H54 (cell line): ENCODE results near the gene AVP.
"Not testable (repeated sequence)": the region's sequence is repeated elsewhere in the genome, so short reads cannot be mapped to it uniquely, and the experiment has no call there.

Source experiments
- DNase-seq: peaks from one replicate; pipeline ENCODE4 v3.0.0; 2011; ENCODE audit warnings: low spot score, mixed read lengths; ENCODE audit not compliant: insufficient read length
- FAIRE-seq: peaks from 3 replicates; lab custom pipeline; 2011; peaks lifted over from hg19 to GRCh38; lab: Jason Lieb, UNC
- POLR2A ChIP-seq: IDR thresholded peaks from 2 replicates; pipeline ENCODE4 v1.6.1; 2011; ENCODE audit warnings: low read depth, mild to moderate bottlenecking, low read length

The AVP gene

GRCh38 chr20:3084283-3084985, at the start of gene AVP:
Gene AVP, minus strand, starts transcription at chr20:3084724. Its CDS starts 50 bp downstream, at chr20:3084674.
- no peak for FAIRE-seq
- TF ChIP-seq POLR2A: no peak

GRCh38 chr20:3134151-3134550, 49.6 kb upstream of the AVP start:
- no peak for TF ChIP-seq POLR2A
- DNase-seq (no peak), FAIRE-seq (no peak)

More at GRCh38 chr20:3084283-3084985, at the start of gene AVP:
- DNase-seq: no peak

GRCh38 chr20:3133155-3133554, 48.6 kb upstream of the AVP start:
- no peak for TF ChIP-seq POLR2A
- FAIRE-seq: no peak
- no peak for DNase-seq

- no peak for TF ChIP-seq POLR2A
- DNase-seq (no peak), FAIRE-seq (no peak)
Measured at GRCh38 chr20:3130051-3130600, 45.6 kb upstream of the AVP start.

GRCh38 chr20:3129094-3129493, 44.6 kb upstream of the AVP start:
- FAIRE-seq (no peak), DNase-seq (no peak)
- no peak for TF ChIP-seq POLR2A

GRCh38 chr20:3128275-3128984, 43.9 kb upstream of the AVP start:
- DNase-seq (no peak), FAIRE-seq (no peak)
- TF ChIP-seq POLR2A: no peak

GRCh38 chr20:3126527-3126859, 42.0 kb upstream of the AVP start:
- no peak for TF ChIP-seq POLR2A
- DNase-seq (no peak), FAIRE-seq (no peak)

GRCh38 chr20:3125776-3126526, 41.4 kb upstream of the AVP start:
- not testable (repeated sequence) for FAIRE-seq, DNase-seq

GRCh38 chr20:3124773-3125560, 40.4 kb upstream of the AVP start:
- not testable (repeated sequence) for FAIRE-seq, DNase-seq

GRCh38 chr20:3124163-3124562, 39.6 kb upstream of the AVP start:
- not testable (repeated sequence) for DNase-seq, FAIRE-seq

- DNase-seq (no peak), FAIRE-seq (no peak)
- no peak for TF ChIP-seq POLR2A
Measured at GRCh38 chr20:3123542-3123941, 39.0 kb upstream of the AVP start.

- no peak for DNase-seq
- no peak for FAIRE-seq
- no peak for TF ChIP-seq POLR2A
Measured at GRCh38 chr20:3121955-3122610, 37.6 kb upstream of the AVP start.
